SK-N-MC (cell line): ENCODE data around the gene SIDT1.

Experiments used
- DNase-seq: peaks from one replicate; pipeline ENCODE4 v3.0.0-alpha.2; 2011; ENCODE audit warnings: low read depth, low spot score
- H3K27ac ChIP-seq: fragments of 200-600 bp; sonication (generic); 2 replicates; pipeline ENCODE4 v1.5.1; 2016; ENCODE audit warnings: mixed run types
- H3K36me3 ChIP-seq: fragments of 200-600 bp; sonication (generic); 2 replicates; pipeline ENCODE4 v1.6.1; 2017; ENCODE audit warnings: antibody characterized with exemption, low read length, mixed read lengths; ENCODE audit not compliant: insufficient read depth
- H3K4me3 ChIP-seq: fragments of 200-600 bp; sonication (generic); 2 replicates; pipeline ENCODE4 v1.5.1; 2016
- H3K9ac ChIP-seq: fragments of 200-600 bp; sonication (generic); 2 replicates; pipeline ENCODE4 v1.8.0; 2017; ENCODE audit warnings: mixed run types, mixed read lengths; ENCODE audit not compliant: insufficient read length
- H3K9me3 ChIP-seq: fragments of 200-600 bp; sonication (generic); 2 replicates; pipeline ENCODE4 v1.6.1; 2017; ENCODE audit warnings: low read depth, mild to moderate bottlenecking, antibody characterized with exemption, low read length, moderate library complexity, mixed read lengths
- EZH2 ChIP-seq: fragments of 200-600 bp; sonication (generic); IDR thresholded peaks from one replicate; pipeline ENCODE4 v1.6.1; 2017; ENCODE audit warnings: antibody characterized with exemption
- FOXP2 ChIP-seq: optimal IDR thresholded peaks from 2 replicates; pipeline ENCODE3; 2011; ENCODE audit warnings: mild to moderate bottlenecking, moderate library complexity; ENCODE audit not compliant: insufficient read depth; ENCODE audit errors: extremely low read length, control extremely low read depth
- POLR2AphosphoS5 ChIP-seq: IDR thresholded peaks from 2 replicates; pipeline ENCODE4 v1.6.1; 2012; ENCODE audit warnings: mild to moderate bottlenecking, low read depth, low read length, borderline replicate concordance

The SIDT1 gene

GRCh38 chr3:113536627-113537101, 4.3 kb downstream of the SIDT1 start:
- H3K9ac ChIP-seq = no peak overlapping the region
- no peak for DNase-seq
- H3K27ac ChIP-seq = no peak overlapping the region; the same call in 1 of the 2 replicates
- no peak for TF ChIP-seq EZH2
- TF ChIP-seq POLR2AphosphoS5 = no peak
- no peak for TF ChIP-seq FOXP2
- no peaks in the 10 kb centered on the region for H3K36me3 ChIP-seq
- no peaks in the 10 kb centered on the region for H3K9me3 ChIP-seq
- no peak overlapping the region; the same call in 1 of the 2 replicates for H3K4me3 ChIP-seq

GRCh38 chr3:113537155-113537554, 4.8 kb downstream of the SIDT1 start:
- Histone ChIP-seq H3K36me3 (no peaks in the 10 kb centered on the region), H3K4me3 (no peak overlapping the region), H3K27ac (no peak overlapping the region), H3K9me3 (no peaks in the 10 kb centered on the region), H3K9ac (no peak overlapping the region)
- TF ChIP-seq FOXP2 (no peak), POLR2AphosphoS5 (no peak), EZH2 (no peak)
- no peak for DNase-seq

- no peak overlapping the region for H3K27ac ChIP-seq
- no peak for TF ChIP-seq FOXP2
- TF ChIP-seq EZH2 = no peak
- TF ChIP-seq POLR2AphosphoS5 = no peak
- no peaks in the 10 kb centered on the region for H3K36me3 ChIP-seq
- no peak overlapping the region for H3K4me3 ChIP-seq
- no peak overlapping the region for H3K9ac ChIP-seq
- no peak for DNase-seq
- no peaks in the 10 kb centered on the region for H3K9me3 ChIP-seq
These were observed 9.2 kb downstream of the SIDT1 start for GRCh38 chr3:113541519-113541918.

- H3K4me3 ChIP-seq = no peak overlapping the region
- no peaks in the 10 kb centered on the region for H3K36me3 ChIP-seq
- no peak overlapping the region for H3K27ac ChIP-seq
- no peaks in the 10 kb centered on the region for H3K9me3 ChIP-seq
- no peak for DNase-seq
- TF ChIP-seq FOXP2 (no peak), POLR2AphosphoS5 (no peak), EZH2 (no peak)
- no peak overlapping the region for H3K9ac ChIP-seq
These were observed 13.2 kb downstream of the SIDT1 start for GRCh38 chr3:113545594-113545993.

- no peak for DNase-seq
- no peaks in the 10 kb centered on the region for H3K36me3 ChIP-seq
- no peaks in the 10 kb centered on the region for H3K9me3 ChIP-seq
- H3K9ac ChIP-seq = no peak overlapping the region
- no peak for TF ChIP-seq FOXP2
- TF ChIP-seq POLR2AphosphoS5 = no peak
- TF ChIP-seq EZH2 = no peak
- no peak overlapping the region for H3K27ac ChIP-seq
- H3K4me3 ChIP-seq = no peak overlapping the region
These were observed 14.1 kb downstream of the SIDT1 start for GRCh38 chr3:113546414-113546893.

- no peak overlapping the region for H3K4me3 ChIP-seq
- DNase-seq = no peak
- no peaks in the 10 kb centered on the region for H3K36me3 ChIP-seq
- no peak overlapping the region for H3K27ac ChIP-seq
- no peaks in the 10 kb centered on the region for H3K9me3 ChIP-seq
- no peak overlapping the region for H3K9ac ChIP-seq
- no peak for TF ChIP-seq EZH2
- no peak for TF ChIP-seq POLR2AphosphoS5
- no peak for TF ChIP-seq FOXP2
These were observed 16.1 kb downstream of the SIDT1 start for GRCh38 chr3:113548501-113548900.

GRCh38 chr3:113551820-113552219, 19.5 kb downstream of the SIDT1 start:
- Histone ChIP-seq H3K27ac (no peak overlapping the region), H3K36me3 (no peaks in the 10 kb centered on the region), H3K9ac (no peak overlapping the region), H3K9me3 (no peaks in the 10 kb centered on the region), H3K4me3 (no peak overlapping the region)
- TF ChIP-seq EZH2 = no peak
- TF ChIP-seq FOXP2 = no peak
- TF ChIP-seq POLR2AphosphoS5 = no peak
- DNase-seq = no peak

GRCh38 chr3:113552851-113553250, 20.5 kb downstream of the SIDT1 start:
- TF ChIP-seq FOXP2 = no peak
- TF ChIP-seq POLR2AphosphoS5 = no peak
- TF ChIP-seq EZH2 = no peak
- no peak overlapping the region for H3K9ac ChIP-seq

GRCh38 chr3:113555138-113555537, 22.8 kb downstream of the SIDT1 start:
- H3K4me3 ChIP-seq = no peak overlapping the region
- no peaks in the 10 kb centered on the region for H3K36me3 ChIP-seq
- H3K9ac ChIP-seq = no peak overlapping the region
- DNase-seq = no peak
- H3K9me3 ChIP-seq = no peaks in the 10 kb centered on the region
- TF ChIP-seq EZH2 (no peak), FOXP2 (no peak)
- H3K27ac ChIP-seq = no peak overlapping the region

More at GRCh38 chr3:113552851-113553250, 20.5 kb downstream of the SIDT1 start:
- H3K36me3 ChIP-seq = no peaks in the 10 kb centered on the region
- no peak overlapping the region for H3K27ac ChIP-seq
- no peak overlapping the region for H3K4me3 ChIP-seq
- no peaks in the 10 kb centered on the region for H3K9me3 ChIP-seq
- DNase-seq = no peak
